AG04449 (cell line): Measurements from ENCODE around the gene DDIAS.
"Not testable (repeated sequence)": the region's sequence is repeated elsewhere in the genome, so short reads cannot be mapped to it uniquely, and the experiment has no call there.

ENCODE experiments used
- CTCF ChIA-PET: fragments of 350-600 bp; formaldehyde crosslinking; extraction: SDS; loops from one replicate; lab custom pipeline; 2021; ENCODE audit warnings: antibody characterized with exemption; lab: Yijun Ruan, JAX
- POLR2A ChIA-PET: fragments of 400-600, 350-600 bp; formaldehyde crosslinking; extraction: SDS; loops from one replicate; lab custom pipeline; 2020; ENCODE audit warnings: antibody characterized with exemption, inconsistent platforms; lab: Yijun Ruan, JAX
- DNase-seq: peaks from one replicate; pipeline ENCODE4 v3.0.0-alpha.2; 2010; ENCODE audit warnings: low read depth, low spot score
- H3K4me3 ChIP-seq: 2 replicates; pipeline ENCODE4 v1.5.1; 2011; ENCODE audit warnings: low read depth, mild to moderate bottlenecking, control low read depth, low read length
- TF ChIP-seq, protein P1 (sequence below): IDR thresholded peaks from one replicate; pipeline ENCODE4 v1.5.1; 2011; ENCODE audit warnings: mild to moderate bottlenecking, moderate library complexity, low read length, control low read depth, inconsistent platforms; ENCODE audit not compliant: insufficient read depth; ENCODE audit errors: missing control alignments

Gene DDIAS

DNA sequence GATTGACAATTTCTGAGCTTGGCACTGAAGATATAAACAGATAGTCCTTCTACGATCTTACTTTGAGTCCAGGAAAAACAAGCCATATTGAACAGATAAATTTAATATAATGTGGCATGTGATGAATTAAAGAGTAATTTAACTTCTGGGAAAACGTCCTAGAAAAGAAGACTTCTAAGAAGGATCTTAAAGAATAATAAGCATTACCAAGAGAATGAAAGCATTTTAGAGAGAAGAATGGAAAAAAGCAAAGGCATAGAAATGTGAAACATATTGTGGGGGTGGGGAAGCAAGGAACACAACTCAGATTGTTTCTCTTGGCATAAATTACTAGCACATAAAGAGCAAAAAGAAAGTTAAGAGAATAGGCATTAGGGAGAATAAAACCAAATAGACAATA is 5.4 kb downstream of the DDIAS start:
- ChIA-PET CTCF (interaction anchor here (0.6 to 2.6 kb wide), 6 partner anchors 163 to 909 kb away, joined by 3 to 22 read pairs (median 4); no protein-coding TSS in a partner anchor), POLR2A (no interaction called here)
- no peak overlapping the region for H3K4me3 ChIP-seq
- DNase-seq = no peak
- TF ChIP-seq, protein P1, sequence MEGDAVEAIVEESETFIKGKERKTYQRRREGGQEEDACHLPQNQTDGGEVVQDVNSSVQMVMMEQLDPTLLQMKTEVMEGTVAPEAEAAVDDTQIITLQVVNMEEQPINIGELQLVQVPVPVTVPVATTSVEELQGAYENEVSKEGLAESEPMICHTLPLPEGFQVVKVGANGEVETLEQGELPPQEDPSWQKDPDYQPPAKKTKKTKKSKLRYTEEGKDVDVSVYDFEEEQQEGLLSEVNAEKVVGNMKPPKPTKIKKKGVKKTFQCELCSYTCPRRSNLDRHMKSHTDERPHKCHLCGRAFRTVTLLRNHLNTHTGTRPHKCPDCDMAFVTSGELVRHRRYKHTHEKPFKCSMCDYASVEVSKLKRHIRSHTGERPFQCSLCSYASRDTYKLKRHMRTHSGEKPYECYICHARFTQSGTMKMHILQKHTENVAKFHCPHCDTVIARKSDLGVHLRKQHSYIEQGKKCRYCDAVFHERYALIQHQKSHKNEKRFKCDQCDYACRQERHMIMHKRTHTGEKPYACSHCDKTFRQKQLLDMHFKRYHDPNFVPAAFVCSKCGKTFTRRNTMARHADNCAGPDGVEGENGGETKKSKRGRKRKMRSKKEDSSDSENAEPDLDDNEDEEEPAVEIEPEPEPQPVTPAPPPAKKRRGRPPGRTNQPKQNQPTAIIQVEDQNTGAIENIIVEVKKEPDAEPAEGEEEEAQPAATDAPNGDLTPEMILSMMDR = no peak

DNA sequence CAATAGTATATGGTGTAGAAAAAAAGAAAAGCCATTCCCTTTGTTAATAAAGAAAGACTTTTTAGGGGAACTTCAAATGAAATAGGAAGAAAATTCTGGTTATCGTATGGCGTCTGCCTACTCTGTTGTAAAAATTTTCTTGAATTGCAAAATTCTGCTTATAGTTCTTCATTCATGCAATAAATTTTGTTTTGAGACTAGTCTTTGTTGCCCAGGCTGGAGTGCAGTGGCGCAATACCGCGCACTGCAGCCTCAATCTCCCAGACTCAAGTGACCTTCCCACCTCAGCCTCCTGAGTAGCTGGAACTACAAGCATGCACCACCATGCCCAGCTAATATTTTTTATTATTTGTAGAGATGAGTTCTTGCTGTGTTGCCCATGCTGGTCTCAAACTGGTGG is 5.8 kb downstream of the DDIAS start:
- TF ChIP-seq, protein P1 = no peak
- POLR2A ChIA-PET = no interaction called here
- no peak for DNase-seq
- no peak overlapping the region for H3K4me3 ChIP-seq
- CTCF ChIA-PET = interaction anchor here (0.6 to 2.6 kb wide), 9 partner anchors 163 to 912 kb away, joined by 3 to 22 read pairs (median 4); partner anchors contain the start of gene RAB30

DNA sequence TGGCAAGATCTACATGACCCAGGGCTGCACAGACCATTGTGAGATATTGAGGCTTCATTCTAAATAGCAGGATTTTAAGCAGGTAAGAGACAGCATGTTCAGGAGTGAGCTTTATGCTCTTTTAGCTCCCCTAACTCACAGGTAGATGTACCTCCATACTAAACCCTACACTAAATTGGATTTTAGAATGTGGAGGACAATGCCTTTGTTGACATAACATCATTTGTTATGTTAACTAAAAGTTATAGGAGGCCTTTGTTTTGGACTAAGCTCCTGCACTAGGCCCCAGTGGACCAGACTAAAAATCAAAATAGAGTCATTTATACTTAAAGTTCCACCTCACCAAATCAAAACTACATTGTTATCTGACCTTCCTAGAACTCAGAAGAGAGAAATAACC is 6.8 kb downstream of the DDIAS start:
- CTCF ChIA-PET = interaction anchor here (1.0 to 2.6 kb wide), 7 partner anchors 18 to 912 kb away, joined by 3 to 22 read pairs (median 3); partner anchors contain the start of gene RAB30
- no peak for DNase-seq
- no peak overlapping the region for H3K4me3 ChIP-seq
- POLR2A ChIA-PET = interaction anchor here (0.6 kb wide), 1 partner anchor 342 kb away, joined by 3 read pairs; no protein-coding TSS in a partner anchor
- TF ChIP-seq, protein P1 = no peak

DNA sequence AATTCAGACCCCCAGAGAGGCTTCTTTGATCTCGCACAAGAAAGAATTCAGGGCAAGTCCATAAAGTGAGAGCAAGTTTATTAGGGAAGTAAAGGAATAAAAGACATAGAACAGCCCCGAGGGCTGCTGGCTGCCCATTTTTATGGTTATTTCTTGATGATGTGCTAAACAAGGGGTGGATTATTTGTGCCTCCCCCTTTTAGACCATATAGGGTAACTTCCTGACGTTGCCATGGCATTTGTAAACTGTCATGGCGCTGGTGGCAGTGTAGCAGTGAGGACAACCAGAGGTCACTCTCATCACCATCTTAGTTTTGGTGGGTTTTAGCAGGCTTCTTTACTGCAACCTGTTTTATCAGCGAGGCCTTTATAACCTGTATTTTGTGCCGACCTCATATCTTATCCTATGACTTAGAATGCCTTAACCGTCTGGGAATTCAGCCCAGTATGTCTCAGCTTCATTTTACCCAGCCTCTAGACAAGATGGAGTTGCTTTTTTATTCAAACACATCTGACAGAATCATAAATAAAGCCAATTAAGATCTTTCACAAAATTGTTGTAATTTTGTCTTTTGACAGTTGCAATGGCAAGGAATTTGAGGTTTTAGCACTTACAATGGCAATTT is 7.6 kb downstream of the DDIAS start:
- no peak overlapping the region for H3K4me3 ChIP-seq
- DNase-seq = no peak
- ChIA-PET CTCF (interaction anchor here (0.8 to 2.6 kb wide), 4 partner anchors 18 to 342 kb away, joined by 3 to 22 read pairs (median 4); no protein-coding TSS in a partner anchor), POLR2A (interaction anchor here (0.6 kb wide), 1 partner anchor 341 kb away, joined by 3 read pairs; no protein-coding TSS in a partner anchor)
- TF ChIP-seq, protein P1 = no peak

DNA sequence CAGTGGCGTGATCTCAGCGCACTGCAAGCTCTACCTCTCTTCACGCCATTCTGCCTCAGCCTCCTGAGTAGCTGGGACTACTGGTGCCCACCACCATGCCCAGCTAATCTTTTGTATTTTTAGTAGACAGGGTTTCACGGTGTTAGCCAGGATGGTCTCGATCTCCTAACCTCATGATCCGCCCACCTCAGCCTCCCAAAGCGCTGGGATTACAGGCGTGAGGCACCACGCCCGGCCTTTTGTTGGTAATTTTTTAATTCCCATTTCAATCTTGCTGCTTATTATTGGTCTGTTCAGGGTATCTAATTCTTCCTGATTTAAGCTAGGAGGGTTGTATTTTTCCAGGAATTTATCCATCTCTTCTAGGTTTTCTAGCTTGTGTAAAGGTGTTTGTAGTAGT is 18.2 kb downstream of the DDIAS start:
- ChIA-PET CTCF (interaction anchor here (1.4 kb wide), 1 partner anchor 330 kb away, joined by 4 read pairs; no protein-coding TSS in a partner anchor), POLR2A (interaction anchor here (0.7 kb wide), 1 partner anchor 305 kb away, joined by 3 read pairs; no protein-coding TSS in a partner anchor)
- H3K4me3 ChIP-seq, DNase-seq: not testable (repeated sequence)

DNA sequence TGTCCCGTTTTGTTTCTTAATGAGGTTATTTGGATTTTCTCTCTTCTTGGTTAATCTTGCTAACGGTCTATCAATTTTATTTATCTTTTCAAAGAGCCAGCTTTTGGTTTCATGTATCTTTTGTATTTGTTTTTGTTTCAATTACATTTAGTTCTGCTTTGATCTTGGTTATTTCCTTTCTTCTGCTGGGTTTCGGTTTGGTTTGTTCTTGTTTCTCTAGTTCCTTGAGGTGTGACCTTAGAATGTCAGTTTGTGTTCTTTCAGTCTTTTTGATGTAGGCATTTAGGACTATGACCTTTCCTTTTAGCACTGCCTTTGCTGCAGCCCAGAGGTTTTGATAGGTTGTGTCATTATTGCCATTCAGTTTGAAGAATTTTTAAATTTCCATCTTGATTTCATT is 18.7 kb downstream of the DDIAS start:
- POLR2A ChIA-PET = interaction anchor here (0.7 kb wide), 1 partner anchor 305 kb away, joined by 3 read pairs; no protein-coding TSS in a partner anchor
- CTCF ChIA-PET = interaction anchor here (1.4 kb wide), 1 partner anchor 330 kb away, joined by 4 read pairs; no protein-coding TSS in a partner anchor
- DNase-seq, H3K4me3 ChIP-seq: not testable (repeated sequence)

DNA sequence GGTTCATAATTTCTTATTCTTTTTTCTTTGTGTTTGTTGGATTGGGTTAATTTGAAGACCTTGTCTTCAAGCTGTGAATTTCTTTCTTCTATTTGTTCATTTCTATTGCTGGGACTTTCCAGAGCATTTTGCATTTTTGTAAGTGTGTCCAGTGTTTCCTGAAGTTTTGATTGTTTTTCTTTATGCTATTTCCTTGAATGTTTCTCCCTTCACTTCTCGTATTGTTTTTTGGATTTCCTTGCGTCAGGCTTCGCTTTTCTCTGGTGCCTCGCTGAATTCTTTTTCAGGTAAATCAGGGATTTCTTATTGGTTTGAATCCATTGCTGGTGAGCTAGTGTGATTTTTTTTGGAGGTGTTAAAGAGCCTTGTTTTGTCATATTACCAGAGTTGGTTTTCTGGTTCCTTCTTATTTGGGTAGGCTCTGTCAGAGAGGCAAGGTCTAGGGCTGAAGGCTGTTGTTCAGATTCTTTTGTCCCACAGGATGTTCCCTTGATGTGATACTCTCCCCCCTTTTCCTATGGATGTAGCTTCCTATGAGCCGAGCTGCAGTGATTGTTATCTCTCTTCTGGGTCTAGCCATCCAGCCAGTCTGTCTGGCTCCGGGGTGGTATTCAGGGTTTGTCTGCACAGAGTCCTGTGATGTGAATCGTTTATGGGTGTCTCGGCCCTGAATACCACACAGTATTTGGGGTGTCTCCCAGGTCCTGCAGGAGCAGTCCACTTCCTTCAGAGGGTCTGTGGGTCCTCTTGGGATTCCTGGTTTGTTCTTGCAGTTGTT is 21.0 kb downstream of the DDIAS start:
- CTCF ChIA-PET = interaction anchor here (1.5 kb wide), 1 partner anchor 9 kb away, joined by 3 read pairs; no protein-coding TSS in a partner anchor
- DNase-seq, POLR2A ChIA-PET, H3K4me3 ChIP-seq: not testable (repeated sequence)
